A549 treated with DMSO at 1 μM for 4 hours (cell line): ENCODE data around the gene SORBS1. TPM values are rescaled to one million over a fixed set of nuclear protein-coding genes. Genes with fewer than 3 reads are reported as not detected.

Experiments used
- total RNA-seq: library from RNA; stranded (reverse); fragments of 200-300 nt; extraction: Qiagen RNA extraction; gene quantifications from 5 replicates; pipeline ENCODE4 v1.2.3, GENCODE V29; 2022; ENCODE audit warnings: low read depth

SORBS1 gene
- total RNA-seq = 0.39 to 0.80 TPM (median 0.66 TPM) in 5 replicates

DNA sequence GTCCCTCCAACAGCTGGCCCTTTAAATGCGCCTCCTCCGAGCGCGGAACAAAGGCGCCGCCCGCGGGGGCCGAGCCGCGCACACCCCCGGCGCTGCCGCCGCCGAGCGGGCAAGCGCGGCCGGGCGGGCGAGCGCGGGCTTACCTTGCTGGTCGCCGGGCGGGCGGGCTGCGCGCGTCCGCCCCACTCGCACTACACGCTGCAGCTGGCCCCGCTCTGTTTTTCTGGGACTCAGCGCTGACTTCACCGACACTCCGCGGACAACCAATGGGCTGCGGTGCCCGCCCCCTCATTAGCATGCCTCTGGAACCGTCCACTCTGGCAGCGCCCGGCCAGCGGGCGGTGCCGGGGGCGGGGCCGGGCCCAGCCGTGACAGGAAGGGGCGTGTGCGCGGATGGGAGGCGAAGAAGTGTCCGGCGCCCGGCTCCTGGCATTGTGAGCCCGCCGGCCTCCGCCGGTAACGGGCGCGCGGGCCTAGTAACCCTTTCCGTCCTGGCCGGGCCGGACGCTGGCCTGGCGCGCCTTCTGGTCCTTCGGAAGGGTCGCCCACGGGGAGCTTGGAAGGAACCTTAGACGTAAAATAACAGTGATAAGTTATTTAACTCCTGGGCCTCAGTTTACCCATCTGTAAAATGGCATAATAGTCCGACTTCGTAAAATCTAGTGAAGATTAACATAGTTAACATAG, at the start of gene SORBS1:
Gene SORBS1, minus strand, starts transcription at position 195 of the 687 bp plus-strand sequence. CDS start 120,236 bp downstream, outside the sequence.

GRCh38 chr10:95290461-95291364, 270.5 kb downstream of the SORBS1 start, which contains the start of gene PDLIM1:
PDLIM1 (minus strand) TSS chr10:95291003; CDS start chr10:95290915, 88 bp downstream.

Other genes with a start within 250 kb of the SORBS1 start
- gene ALDH18A1, start 95.3 kb upstream of the SORBS1 start, total RNA-seq = 52.7 to 58.4 TPM (median 53.9 TPM) in 5 replicates
- gene TCTN3, start 132.6 kb upstream of the SORBS1 start, total RNA-seq = 39.8 to 49.4 TPM (median 47.0 TPM) in 5 replicates
- gene ENTPD1, start 194.8 kb upstream of the SORBS1 start, total RNA-seq = 0.02 to 0.05 TPM (median 0.05 TPM) in 4 of 5 replicates, not detected in the other